Mammary epithelial cell (primary cell): Measurements from ENCODE around the gene VAPA.

ENCODE experiments used
- CTCF ChIP-seq, 2 donors: IDR thresholded peaks in 1 of 2; conservative IDR thresholded peaks in 1 of 2; 2 replicates each; pipeline ENCODE4 v1.5.1; 2011 to 2012; ENCODE audit warnings: inconsistent platforms in 2 of 2, low read length in 2 of 2, mild to moderate bottlenecking in 2 of 2, control low read depth in 1 of 2, low read depth in 1 of 2; ENCODE audit not compliant: insufficient read depth in 1 of 2; ENCODE audit errors: extremely low read depth in 1 of 2
- EZH2 ChIP-seq: IDR thresholded peaks from 2 replicates; pipeline ENCODE4 v1.6.1; 2012; ENCODE audit warnings: low read length, inconsistent platforms, borderline replicate concordance

- TF ChIP-seq CTCF (conservative IDR thresholded peaks at IDR 0.05 in 1 of 2, IDR thresholded peaks at IDR 0.05 in 1 of 2; ENCODE audit: extremely low read depth in 1 of 2, insufficient read depth in 1 of 2, low read depth in 1 of 2, low read length in 2 of 2): no peak
- no peak for TF ChIP-seq EZH2
These were observed 27.8 kb upstream of the VAPA start for GRCh38 chr18:9886005-9886348.
